HFFc6 (cell line): ENCODE data around the gene CELF2. TPM values are rescaled to one million over a fixed set of nuclear protein-coding genes. Genes with fewer than 3 reads are reported as not detected.

Experiments
- DNase-seq: peaks from one replicate; pipeline ENCODE4 v3.0.0-alpha.2; 2018
- H3K27ac Mint-ChIP-seq: 2 replicates; pipeline ENCODE4 v1.8.0; 2020; ENCODE audit warnings: mild to moderate bottlenecking, mixed read lengths
- H3K27me3 Mint-ChIP-seq: 2 replicates; pipeline ENCODE4 v1.8.0; 2021; ENCODE audit warnings: mild to moderate bottlenecking, moderate library complexity, mixed read lengths; ENCODE audit not compliant: insufficient read depth
- H3K36me3 Mint-ChIP-seq: 2 replicates; pipeline ENCODE4 v1.8.0; 2021; ENCODE audit warnings: low read depth, mixed read lengths
- H3K4me1 Mint-ChIP-seq: 2 replicates; pipeline ENCODE4 v1.8.0; 2020; ENCODE audit warnings: low read depth, mixed read lengths
- H3K4me3 Mint-ChIP-seq: 2 replicates; pipeline ENCODE4 v1.8.0; 2020; ENCODE audit warnings: mild to moderate bottlenecking, moderate library complexity, mixed read lengths
- H3K9me3 Mint-ChIP-seq: 2 replicates; pipeline ENCODE4 v1.8.0; 2020; ENCODE audit warnings: mild to moderate bottlenecking, mixed read lengths
- total RNA-seq, 6 experiments: library from RNA; stranded (reverse); fragmentation: NEBNext Ultra II Directional; extraction: Animal tissue kit (Norgen Biotek cat#: 25700); gene quantifications; 2 replicates in 1 of 6; 3 replicates in 5 of 6; pipeline ENCODE4 v1.2.3, GENCODE V29; 2021
- TF ChIP-seq, protein P1 (sequence below): fragments of 200-600 bp; sonication (generic); IDR thresholded peaks from 2 replicates; pipeline ENCODE4 v1.5.0; 2021; ENCODE audit warnings: antibody characterized with exemption, mild to moderate bottlenecking

CELF2 gene
- total RNA-seq, 6 experiments from 2014 or later = 2.7 to 5.2 (median 3.5) TPM

DNA sequence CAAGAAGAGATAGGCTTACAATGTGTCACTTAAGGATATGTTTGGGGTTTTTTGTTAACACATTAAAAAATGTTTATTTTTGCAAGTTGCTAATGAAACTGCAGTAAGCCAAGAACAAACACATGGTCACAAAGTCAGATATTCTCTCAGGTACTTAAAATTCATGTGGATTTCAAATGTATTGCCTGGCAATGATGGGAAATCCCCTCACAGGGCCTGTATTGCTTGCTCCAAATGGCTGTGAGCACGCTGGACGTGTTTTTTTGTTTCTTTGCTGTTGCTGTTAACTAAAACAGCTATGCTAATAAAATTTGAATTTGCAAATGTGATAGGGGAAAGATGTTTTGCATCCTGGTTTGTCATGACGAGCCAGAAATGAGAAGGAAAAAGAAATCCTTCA is 3.8 kb upstream of the CELF2 start:
- Mint-ChIP-seq H3K4me1 (no peaks in the 10 kb centered on the region), H3K36me3 (no peaks in the 10 kb centered on the region)

DNA sequence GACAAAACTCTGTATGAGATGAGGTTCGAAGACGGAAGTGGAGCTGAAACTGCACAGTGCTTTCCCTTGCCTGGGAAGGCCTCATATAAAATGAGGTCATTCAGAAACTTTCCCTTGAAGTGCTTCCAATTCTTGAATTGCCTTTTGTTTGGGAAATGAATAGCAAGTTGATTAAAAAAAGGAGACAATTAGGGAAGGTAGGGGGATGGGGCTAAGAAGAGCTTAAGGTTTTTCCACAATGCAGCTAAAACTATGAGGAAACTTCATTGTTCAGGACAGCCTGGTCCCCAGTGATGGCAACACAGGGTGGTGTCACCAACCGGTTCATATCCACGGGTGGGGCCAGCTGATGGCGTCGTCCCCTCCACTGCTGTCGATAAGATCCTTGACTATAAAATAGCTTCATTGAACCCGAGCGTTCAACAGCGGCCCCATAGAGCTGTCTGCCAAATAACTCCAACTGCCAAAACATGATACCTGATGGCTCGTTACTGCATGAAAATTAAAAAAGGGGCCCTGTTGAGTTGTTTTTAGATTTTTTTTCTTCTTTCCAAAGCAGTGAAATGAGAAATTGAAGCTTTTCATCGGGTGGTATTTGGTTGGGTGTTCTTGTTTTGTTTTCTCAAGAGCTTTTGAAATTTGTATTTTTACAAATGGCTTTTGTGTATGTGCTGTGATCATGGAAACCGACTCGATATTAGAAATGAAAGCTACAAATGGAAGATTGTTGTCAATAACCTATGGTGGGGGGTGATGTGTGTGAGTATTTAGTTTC is 2.8 kb upstream of the CELF2 start:
- H3K27me3 Mint-ChIP-seq = peaks cover 10% of the 10 kb centered on the region
- no peaks in the 10 kb centered on the region for H3K36me3 Mint-ChIP-seq
- TF ChIP-seq, protein P1, sequence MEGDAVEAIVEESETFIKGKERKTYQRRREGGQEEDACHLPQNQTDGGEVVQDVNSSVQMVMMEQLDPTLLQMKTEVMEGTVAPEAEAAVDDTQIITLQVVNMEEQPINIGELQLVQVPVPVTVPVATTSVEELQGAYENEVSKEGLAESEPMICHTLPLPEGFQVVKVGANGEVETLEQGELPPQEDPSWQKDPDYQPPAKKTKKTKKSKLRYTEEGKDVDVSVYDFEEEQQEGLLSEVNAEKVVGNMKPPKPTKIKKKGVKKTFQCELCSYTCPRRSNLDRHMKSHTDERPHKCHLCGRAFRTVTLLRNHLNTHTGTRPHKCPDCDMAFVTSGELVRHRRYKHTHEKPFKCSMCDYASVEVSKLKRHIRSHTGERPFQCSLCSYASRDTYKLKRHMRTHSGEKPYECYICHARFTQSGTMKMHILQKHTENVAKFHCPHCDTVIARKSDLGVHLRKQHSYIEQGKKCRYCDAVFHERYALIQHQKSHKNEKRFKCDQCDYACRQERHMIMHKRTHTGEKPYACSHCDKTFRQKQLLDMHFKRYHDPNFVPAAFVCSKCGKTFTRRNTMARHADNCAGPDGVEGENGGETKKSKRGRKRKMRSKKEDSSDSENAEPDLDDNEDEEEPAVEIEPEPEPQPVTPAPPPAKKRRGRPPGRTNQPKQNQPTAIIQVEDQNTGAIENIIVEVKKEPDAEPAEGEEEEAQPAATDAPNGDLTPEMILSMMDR = no peak
- DNase-seq = no peak
- no peaks in the 10 kb centered on the region for H3K4me1 Mint-ChIP-seq
- peaks cover 4% of the 10 kb centered on the region; the same call in 1 of the 2 replicates for H3K9me3 Mint-ChIP-seq
- H3K27ac Mint-ChIP-seq = no peak overlapping the region
- no peak overlapping the region for H3K4me3 Mint-ChIP-seq

More for the DNA sequence above, 3.8 kb upstream of the CELF2 start:
- Mint-ChIP-seq H3K9me3 (peaks cover 4% of the 10 kb centered on the region; the same call in 1 of the 2 replicates), H3K4me3 (no peak overlapping the region), H3K27ac (no peak overlapping the region), H3K27me3 (peaks cover 10% of the 10 kb centered on the region)
- no peak for DNase-seq
- TF ChIP-seq, protein P1 = no peak

DNA sequence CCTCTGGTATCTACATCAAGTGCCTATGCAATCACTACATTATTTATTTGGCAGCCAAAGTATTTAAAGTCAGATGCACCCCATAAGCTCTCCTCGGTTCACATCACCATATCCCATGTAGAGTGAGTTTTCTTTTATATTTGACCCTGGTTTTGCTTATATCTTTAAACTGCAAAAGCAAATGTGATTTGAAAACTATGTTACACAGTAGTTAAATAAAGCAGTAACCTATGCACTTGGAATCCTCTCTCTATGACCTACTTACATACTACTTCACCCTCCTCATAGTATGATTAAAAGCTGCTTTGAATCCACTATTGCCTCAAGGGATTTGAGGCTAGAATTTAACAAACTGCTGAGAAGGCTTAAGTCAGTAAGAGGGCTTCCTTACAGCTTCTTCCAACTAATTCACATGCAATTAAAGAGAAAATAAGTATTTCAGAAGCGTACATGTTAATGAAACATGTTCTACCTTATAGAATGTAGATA is 2.2 kb upstream of the CELF2 start:
- no peaks in the 10 kb centered on the region for H3K36me3 Mint-ChIP-seq
- TF ChIP-seq, protein P1 = no peak
- H3K4me3 Mint-ChIP-seq = no peak overlapping the region
- H3K27me3 Mint-ChIP-seq = peaks cover 10% of the 10 kb centered on the region
- no peaks in the 10 kb centered on the region for H3K4me1 Mint-ChIP-seq
- DNase-seq = no peak
- H3K9me3 Mint-ChIP-seq = peaks cover 4% of the 10 kb centered on the region; the same call in 1 of the 2 replicates
- no peak overlapping the region for H3K27ac Mint-ChIP-seq

DNA sequence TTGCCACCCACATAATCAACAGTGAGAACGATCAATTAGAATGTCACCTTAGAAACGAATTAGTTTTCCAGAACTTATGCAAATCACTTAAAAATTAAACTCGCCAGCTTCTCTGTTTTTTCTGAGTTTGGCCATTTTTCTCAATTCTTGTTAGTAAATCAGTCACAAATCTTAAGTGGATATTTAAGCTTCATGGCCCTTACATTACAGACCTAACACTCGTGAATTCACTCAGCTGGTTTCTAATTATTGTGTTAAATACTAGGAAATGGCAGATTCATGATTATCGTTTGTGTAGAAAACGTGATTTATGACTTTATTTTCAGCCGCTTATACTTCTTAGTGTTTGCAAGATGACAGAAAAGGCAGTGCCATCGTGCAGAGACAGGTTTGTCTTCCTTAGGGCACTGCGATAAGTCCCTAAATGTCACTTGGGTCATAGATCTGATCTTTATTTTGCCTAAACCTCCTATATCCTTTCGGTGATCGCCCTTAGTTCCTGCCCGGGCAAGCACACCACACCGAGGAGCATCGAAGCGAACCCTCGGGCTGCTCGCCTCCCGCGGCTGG is 587 bp upstream of the CELF2 start:
- Mint-ChIP-seq H3K4me1 (no peaks in the 10 kb centered on the region), H3K27me3 (peaks cover 9% of the 10 kb centered on the region), H3K9me3 (peaks cover 4% of the 10 kb centered on the region; the same call in 1 of the 2 replicates), H3K27ac (no peak overlapping the region), H3K36me3 (no peaks in the 10 kb centered on the region), H3K4me3 (no peak overlapping the region)
- DNase-seq = no peak
- TF ChIP-seq, protein P1 = no peak

DNA sequence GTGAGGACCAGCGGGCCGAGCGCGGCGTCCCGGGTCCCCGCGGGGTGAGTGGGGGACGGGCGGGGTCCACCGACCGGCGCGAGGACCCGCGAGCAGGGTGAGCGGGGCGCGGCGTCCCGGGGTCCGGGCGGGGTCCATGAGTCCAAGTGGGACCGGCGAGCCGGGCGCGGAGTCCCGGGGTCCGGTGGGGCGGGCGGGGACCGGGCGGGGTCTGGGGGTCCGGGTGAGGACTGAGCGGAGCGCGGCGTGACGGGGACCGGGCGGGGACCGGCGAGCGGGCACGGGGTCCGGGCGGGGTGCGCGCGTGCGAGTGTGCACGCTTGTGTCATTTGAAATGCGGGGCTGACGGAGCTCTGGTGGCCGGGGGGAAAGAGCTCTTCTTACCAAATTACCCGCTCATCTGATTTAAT is 765 bp downstream of the CELF2 start:
- Mint-ChIP-seq H3K4me1 (no peaks in the 10 kb centered on the region), H3K27me3 (peaks cover 4% of the 10 kb centered on the region), H3K4me3 (no peak overlapping the region), H3K9me3 (peaks cover 4% of the 10 kb centered on the region; the same call in 1 of the 2 replicates), H3K27ac (no peak overlapping the region), H3K36me3 (no peaks in the 10 kb centered on the region)
- TF ChIP-seq, protein P1 = no peak
- DNase-seq = no peak
